HG03025 (cell line): ENCODE data around the gene BLVRA.

Source experiments
- ATAC-seq: cut with Tn5 transposase; IDR thresholded peaks from one replicate; pipeline ENCODE4 v1.9.1; 2021; ENCODE audit warnings: mild to moderate bottlenecking, moderate library complexity; ENCODE audit not compliant: unreplicated experiment, low FRiP score

BLVRA gene

DNA sequence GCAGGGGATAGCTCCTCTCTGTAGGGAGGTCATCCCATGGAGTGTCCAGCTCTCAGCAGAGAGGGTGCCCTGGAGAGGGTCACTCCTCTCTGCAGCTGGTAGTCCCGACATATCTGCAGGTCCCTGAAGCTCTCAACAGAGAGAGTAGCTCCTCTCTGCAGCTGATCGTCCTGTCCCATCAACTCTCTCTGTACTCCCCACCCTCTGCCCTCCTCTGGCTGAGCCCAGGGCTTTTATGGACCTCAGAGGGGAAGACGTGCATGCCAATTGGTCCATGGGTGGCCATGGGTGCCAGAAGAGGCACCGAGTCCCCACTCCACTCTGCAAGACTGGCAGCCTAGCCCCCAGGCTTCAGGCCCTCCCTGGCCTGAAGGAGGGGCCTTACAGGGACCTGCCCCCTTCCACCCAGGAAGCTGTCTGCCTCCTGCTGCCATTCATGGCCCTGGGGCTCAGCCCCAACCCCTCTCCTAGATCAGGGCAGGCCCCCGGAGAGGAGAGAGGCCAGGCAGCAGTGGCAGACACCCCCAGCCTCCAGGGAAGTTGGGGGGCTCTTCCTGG is 9.0 kb upstream of the BLVRA start:
- no peak for ATAC-seq

GRCh38 chr7:43750016-43750887 is 8.2 kb upstream of the BLVRA start:
- no peak for ATAC-seq

- no peak for ATAC-seq
Measured at GRCh38 chr7:43752411-43752810, 6.1 kb upstream of the BLVRA start.

- ATAC-seq = no peak
Measured at GRCh38 chr7:43753271-43753810, 5.1 kb upstream of the BLVRA start.

- no peak for ATAC-seq
Measured at GRCh38 chr7:43753843-43754242, 4.6 kb upstream of the BLVRA start.

GRCh38 chr7:43754596-43754995 is 3.9 kb upstream of the BLVRA start:
- no peak for ATAC-seq

DNA sequence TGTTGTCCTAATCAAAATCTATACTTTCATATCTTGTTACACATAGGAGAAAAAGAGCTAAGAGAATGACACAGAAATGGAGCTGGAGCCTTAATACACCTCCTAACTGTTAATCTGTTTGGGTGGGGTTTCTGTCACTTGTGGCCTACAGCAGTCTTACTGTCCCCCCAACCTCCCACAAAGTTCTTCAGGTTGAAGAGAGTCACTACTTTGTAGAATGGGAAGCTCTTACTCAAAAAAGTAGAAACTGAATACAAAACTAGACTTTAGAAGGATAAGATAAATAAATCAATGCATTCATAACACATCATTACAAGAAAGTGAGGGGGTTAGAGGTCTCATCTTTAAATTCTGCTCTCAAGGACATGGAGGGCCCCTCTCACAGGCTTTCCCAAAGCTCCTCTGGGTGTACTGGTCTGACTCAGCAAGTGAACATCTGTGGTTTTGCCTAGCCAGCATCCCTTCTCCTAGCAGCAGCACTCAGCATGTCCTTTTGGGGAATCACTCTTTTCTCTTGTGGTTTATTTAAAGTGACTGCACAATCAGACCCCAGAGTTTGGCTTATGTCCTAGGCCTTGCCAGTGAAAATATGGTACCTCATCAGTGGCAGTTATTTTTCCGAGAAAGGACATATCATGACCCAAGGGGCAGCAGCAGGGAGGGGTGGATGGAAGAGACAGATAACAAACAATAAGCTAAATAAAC is 2.0 kb upstream of the BLVRA start:
- no peak for ATAC-seq

GRCh38 chr7:43757073-43757720 is 1.3 kb upstream of the BLVRA start:
- no peak for ATAC-seq

GRCh38 chr7:43758822-43759683 is 573 bp downstream of the BLVRA start:
- ATAC-seq = peak; percentile 62

GRCh38 chr7:43760861-43761260 is 2.4 kb downstream of the BLVRA start:
- no peak for ATAC-seq

GRCh38 chr7:43761382-43761781 is 2.9 kb downstream of the BLVRA start:
- no peak for ATAC-seq

GRCh38 chr7:43761938-43762692 is 3.6 kb downstream of the BLVRA start:
- no peak for ATAC-seq

GRCh38 chr7:43763183-43763582 is 4.7 kb downstream of the BLVRA start:
- no peak for ATAC-seq

DNA sequence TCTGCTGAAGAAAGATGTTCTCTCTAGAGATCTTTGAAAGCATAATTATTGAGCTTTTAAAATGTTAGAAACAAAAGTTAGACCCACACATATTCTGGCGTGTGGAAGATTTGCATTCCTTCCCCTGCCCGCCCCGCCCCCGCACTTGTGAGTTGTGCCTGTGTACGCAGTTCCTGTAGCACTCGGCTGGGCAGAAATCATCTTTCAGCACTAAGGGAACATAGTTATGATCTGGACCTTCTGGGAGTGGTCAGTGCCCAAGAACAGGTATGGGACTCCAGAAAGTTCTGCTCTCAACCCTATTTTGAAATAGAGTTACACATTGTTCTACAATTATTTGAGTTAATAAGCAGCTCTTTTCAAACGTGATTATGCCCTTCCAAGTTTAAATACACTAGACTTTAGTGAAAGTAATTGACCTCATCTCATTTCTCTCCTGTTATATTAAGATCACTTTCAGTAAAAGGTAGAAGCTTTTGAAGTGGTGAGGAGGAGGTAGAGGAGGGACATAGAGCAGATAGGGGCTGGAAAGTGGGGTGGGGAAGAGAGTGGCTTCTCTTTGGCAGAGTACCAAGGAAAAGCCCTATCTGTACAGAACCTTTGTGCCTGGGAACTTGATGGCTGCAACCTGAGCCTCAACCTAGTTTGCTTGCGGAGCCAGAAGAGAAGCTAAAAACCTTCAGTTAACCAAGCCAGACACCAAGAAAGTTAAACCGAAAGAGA is 5.7 kb downstream of the BLVRA start:
- ATAC-seq = no peak

- ATAC-seq = no peak
Measured at GRCh38 chr7:43764807-43765491, 6.5 kb downstream of the BLVRA start.

DNA sequence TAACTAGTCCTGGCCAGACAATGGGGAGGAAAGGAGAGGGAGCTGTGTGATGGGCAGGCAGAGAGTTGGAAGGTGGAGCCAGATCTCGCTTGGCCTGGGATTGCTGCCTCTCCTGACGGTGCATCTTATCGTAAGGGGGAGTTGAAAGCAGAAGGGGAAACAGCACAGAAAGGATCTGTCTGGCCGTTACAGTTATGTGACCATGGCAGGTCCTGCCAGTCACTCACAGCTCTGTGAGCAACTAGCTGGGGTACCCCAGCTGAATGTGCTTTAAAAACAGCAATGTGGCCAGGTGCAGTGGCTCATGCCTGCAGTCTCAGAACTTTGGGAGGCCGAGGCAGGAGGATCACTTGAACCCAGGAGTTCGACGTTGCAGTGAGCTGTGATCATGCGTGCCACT is 8.1 kb downstream of the BLVRA start:
- no peak for ATAC-seq

- ATAC-seq = no peak
Measured at GRCh38 chr7:43767311-43767710, 8.8 kb downstream of the BLVRA start.
